SKM-1 treated with dmso at 0.1 percent for 144 hours (cell line): ENCODE measurements around the gene KRTAP24-1.

ENCODE experiments used
- DNase-seq: peaks from one replicate; lab custom pipeline; 2025; ENCODE audit not compliant: unreplicated experiment; lab: John Stamatoyannopoulos, UW

KRTAP24-1 gene

GRCh38 chr21:30234643-30235042 is 48.1 kb downstream of the KRTAP24-1 start:
- no peak for DNase-seq

DNA sequence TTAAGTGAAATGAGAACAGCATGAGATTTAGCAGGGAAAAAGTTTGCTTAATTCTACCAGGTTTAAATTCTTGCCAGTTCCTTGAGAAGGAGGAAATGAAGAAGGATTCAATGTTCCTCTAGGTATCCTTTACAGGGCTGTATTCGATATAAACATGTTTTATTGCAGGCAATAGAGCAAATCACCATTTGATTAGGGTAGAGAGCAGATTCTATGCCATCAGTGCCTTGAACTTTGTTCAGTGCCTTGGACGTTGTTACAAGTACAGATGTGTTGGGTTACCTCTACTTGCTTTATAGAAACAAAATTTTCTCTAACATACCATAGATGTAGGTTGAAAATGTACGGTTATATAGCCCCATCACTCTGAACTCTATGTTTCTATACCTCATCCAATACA is 48.7 kb downstream of the KRTAP24-1 start:
- no peak for DNase-seq

GRCh38 chr21:30233228-30234020 is 49.3 kb downstream of the KRTAP24-1 start:
- no peak for DNase-seq

DNA sequence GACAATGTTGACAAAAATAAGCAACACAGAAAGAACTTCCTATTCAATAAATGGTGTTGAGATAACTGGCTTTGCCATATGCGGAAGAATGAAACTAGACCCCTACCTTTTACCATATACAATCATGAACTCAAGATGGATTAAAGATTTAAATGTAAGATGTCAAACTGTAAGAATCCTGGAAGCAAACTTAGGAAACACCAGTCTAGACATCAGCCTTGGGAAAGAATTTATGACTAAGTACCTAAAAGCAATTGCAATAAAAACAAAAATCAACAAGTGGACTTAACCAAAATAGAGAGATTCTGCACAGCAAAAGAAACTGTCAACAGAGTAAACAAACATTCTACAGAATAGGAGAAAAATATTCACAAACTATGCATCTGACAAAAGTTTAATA is 50.7 kb downstream of the KRTAP24-1 start:
- no peak for DNase-seq
